ENCODE results near the gene NFKBIE. TPM values are rescaled to one million over a fixed set of nuclear protein-coding genes. Genes with fewer than 3 reads are reported as not detected.

Gene NFKBIE
- total and polyA plus RNA-seq, 9 of the 15 experiments (the other 6 are each of a cell fraction or from before 2014, with no cell fraction given) = 2.1 to 16.4 (median 11.7) TPM

DNA sequence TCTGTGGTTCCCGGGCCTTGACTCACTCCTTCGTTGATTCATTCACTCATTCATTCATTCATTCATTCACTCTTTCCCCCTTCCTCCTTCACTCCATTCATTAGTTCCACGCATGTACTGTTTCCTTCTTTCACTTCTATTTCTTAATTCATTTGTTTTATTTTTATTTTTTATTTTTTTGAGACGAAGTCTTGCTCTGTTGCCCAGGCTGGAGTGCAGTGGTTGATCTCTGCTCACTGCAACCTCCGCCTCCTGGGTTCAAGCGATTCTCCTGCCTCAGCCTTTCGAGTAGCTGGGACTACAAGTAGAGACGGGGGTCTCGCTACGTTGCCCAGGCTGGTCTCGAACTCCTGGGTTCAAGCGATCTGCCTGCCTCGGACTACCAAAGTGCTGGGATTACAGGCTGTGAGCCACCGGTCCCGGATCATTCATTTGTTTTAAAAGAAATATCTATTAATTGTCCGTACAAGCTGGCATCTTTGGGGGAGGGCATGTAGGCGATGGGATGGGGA is 427 bp upstream of the NFKBIE start (continued):
- no peak for TF ChIP-seq ZNF133 (CRISPR knock-in tag; IDR thresholded peaks at IDR 0.05)
- no peak for TF ChIP-seq RFX1 (IDR thresholded peaks at IDR 0.05)
- no peak for TF ChIP-seq CREB1 (IDR thresholded peaks at IDR 0.05)
- TF ChIP-seq CREB1 (CRISPR knock-in tag; IDR thresholded peaks at IDR 0.05) = no peak
- TF ChIP-seq FOSL1 (tag; conservative IDR thresholded peaks at IDR 0.05) = peak; percentile 69
- TF ChIP-seq ARID1B (IDR thresholded peaks at IDR 0.05) = peak; percentile 61
- peak; percentile 86 for TF ChIP-seq BCOR (IDR thresholded peaks at IDR 0.05)
- no peak for TF ChIP-seq SIN3A (IDR thresholded peaks at IDR 0.05; ENCODE audit: borderline replicate concordance in 2 of 2, control insufficient read depth in 1 of 2, low read depth in 2 of 2, low read length in 2 of 2)
- peak; percentile 71 for TF ChIP-seq PHB2 (IDR thresholded peaks at IDR 0.05; ENCODE audit: low read depth)
- TF ChIP-seq, protein P1, sequence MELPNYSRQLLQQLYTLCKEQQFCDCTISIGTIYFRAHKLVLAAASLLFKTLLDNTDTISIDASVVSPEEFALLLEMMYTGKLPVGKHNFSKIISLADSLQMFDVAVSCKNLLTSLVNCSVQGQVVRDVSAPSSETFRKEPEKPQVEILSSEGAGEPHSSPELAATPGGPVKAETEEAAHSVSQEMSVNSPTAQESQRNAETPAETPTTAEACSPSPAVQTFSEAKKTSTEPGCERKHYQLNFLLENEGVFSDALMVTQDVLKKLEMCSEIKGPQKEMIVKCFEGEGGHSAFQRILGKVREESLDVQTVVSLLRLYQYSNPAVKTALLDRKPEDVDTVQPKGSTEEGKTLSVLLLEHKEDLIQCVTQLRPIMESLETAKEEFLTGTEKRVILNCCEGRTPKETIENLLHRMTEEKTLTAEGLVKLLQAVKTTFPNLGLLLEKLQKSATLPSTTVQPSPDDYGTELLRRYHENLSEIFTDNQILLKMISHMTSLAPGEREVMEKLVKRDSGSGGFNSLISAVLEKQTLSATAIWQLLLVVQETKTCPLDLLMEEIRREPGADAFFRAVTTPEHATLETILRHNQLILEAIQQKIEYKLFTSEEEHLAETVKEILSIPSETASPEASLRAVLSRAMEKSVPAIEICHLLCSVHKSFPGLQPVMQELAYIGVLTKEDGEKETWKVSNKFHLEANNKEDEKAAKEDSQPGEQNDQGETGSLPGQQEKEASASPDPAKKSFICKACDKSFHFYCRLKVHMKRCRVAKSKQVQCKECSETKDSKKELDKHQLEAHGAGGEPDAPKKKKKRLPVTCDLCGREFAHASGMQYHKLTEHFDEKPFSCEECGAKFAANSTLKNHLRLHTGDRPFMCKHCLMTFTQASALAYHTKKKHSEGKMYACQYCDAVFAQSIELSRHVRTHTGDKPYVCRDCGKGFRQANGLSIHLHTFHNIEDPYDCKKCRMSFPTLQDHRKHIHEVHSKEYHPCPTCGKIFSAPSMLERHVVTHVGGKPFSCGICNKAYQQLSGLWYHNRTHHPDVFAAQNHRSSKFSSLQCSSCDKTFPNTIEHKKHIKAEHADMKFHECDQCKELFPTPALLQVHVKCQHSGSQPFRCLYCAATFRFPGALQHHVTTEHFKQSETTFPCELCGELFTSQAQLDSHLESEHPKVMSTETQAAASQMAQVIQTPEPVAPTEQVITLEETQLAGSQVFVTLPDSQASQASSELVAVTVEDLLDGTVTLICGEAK (IDR thresholded peaks at IDR 0.05) = peak; percentile 66; the same call in 1 of the 2 replicates
- TF ChIP-seq, protein P1 (CRISPR knock-in tag; IDR thresholded peaks at IDR 0.05) = no peak
- TF ChIP-seq PRMT5 (CRISPR knock-in tag; IDR thresholded peaks at IDR 0.05) = no peak
- TF ChIP-seq PPARD (CRISPR knock-in tag; IDR thresholded peaks at IDR 0.05) = no peak
- TF ChIP-seq, protein P2, sequence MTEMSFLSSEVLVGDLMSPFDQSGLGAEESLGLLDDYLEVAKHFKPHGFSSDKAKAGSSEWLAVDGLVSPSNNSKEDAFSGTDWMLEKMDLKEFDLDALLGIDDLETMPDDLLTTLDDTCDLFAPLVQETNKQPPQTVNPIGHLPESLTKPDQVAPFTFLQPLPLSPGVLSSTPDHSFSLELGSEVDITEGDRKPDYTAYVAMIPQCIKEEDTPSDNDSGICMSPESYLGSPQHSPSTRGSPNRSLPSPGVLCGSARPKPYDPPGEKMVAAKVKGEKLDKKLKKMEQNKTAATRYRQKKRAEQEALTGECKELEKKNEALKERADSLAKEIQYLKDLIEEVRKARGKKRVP (CRISPR knock-in tag; IDR thresholded peaks at IDR 0.05) = no peak
- no peak for TF ChIP-seq KLF1 (tag; IDR thresholded peaks at IDR 0.05)
- TF ChIP-seq BRD4 (IDR thresholded peaks at IDR 0.05) = no peak
- no peak for TF ChIP-seq PYGO2 (tag; IDR thresholded peaks at IDR 0.05)
- no peak for TF ChIP-seq POLR2H (tag; IDR thresholded peaks at IDR 0.05; ENCODE audit: low read depth)
